Small intestine (tissue), 7 donors: ENCODE measurements around the gene RCL1. TPM values are rescaled to one million over a fixed set of nuclear protein-coding genes. Genes with fewer than 3 reads are reported as not detected.
"Not testable (repeated sequence)": the region's sequence is repeated elsewhere in the genome, so short reads cannot be mapped to it uniquely, and the experiment has no call there.

Experiments
- DNase-seq, 2 donors: peaks; one replicate each; pipeline versions ENCODE4 v3.0.0 to v3.0.0-alpha.2; 2013
- FAIRE-seq: peaks from 2 replicates; lab custom pipeline; 2012; peaks lifted over from hg19 to GRCh38; lab: Jason Lieb, UNC
- H3K27ac ChIP-seq, 3 donors: one replicate each; pipeline ENCODE4 v1.5.1; 2013; ENCODE audit warnings: low read length in 2 of 3, mild to moderate bottlenecking in 2 of 3, control low read depth in 1 of 3, inconsistent platforms in 1 of 3, low read depth in 1 of 3, moderate library complexity in 1 of 3
- H3K27me3 ChIP-seq, 3 donors: one replicate each; pipeline ENCODE4 v1.6.1; 2013; ENCODE audit warnings: low read length in 3 of 3, inconsistent platforms in 1 of 3; ENCODE audit not compliant: control insufficient read depth in 3 of 3, insufficient read depth in 3 of 3
- H3K36me3 ChIP-seq, 3 donors: one replicate each; pipeline ENCODE4 v1.6.1; 2013; ENCODE audit warnings: low read length in 3 of 3, inconsistent platforms in 1 of 3, low read depth in 1 of 3, mild to moderate bottlenecking in 1 of 3, moderate library complexity in 1 of 3; ENCODE audit not compliant: control insufficient read depth in 3 of 3, insufficient read depth in 2 of 3
- H3K4me1 ChIP-seq, 3 donors: one replicate each; pipeline ENCODE4 v1.6.1; 2013; ENCODE audit warnings: low read length in 2 of 3, inconsistent platforms in 1 of 3, low read depth in 1 of 3, mild to moderate bottlenecking in 1 of 3, moderate library complexity in 1 of 3; ENCODE audit not compliant: control insufficient read depth in 3 of 3, insufficient read depth in 2 of 3
- H3K4me3 ChIP-seq, 3 donors: one replicate each; pipeline ENCODE4 v1.5.1; 2013; ENCODE audit warnings: low read length in 3 of 3, control low read depth in 1 of 3, inconsistent platforms in 1 of 3, low read depth in 1 of 3, mild to moderate bottlenecking in 1 of 3, moderate library complexity in 1 of 3
- H3K9me3 ChIP-seq, 2 donors: one replicate each; pipeline ENCODE4 v1.6.1; 2013; ENCODE audit warnings: low read depth in 1 of 2, low read length in 1 of 2; ENCODE audit not compliant: control insufficient read depth in 2 of 2, insufficient read depth in 1 of 2
- WGBS, 3 donors: extraction: QIAGEN DNeasy Blood & Tissue Kit; methylation state at CpG; one replicate each; pipeline ENCODE4 v1.1.7; 2013; 5-methylcytosine and 5-hydroxymethylcytosine counted together
- polyA plus RNA-seq, 4 donors: library from polyadenylated mRNA; stranded (reverse) in 3 of 4; unstranded in 1 of 4; fragments of 200-250 nt in 3 of 4; fragments of 120-200 nt in 1 of 4; gene quantifications; one replicate each; pipeline versions ENCODE4 v1.2.1 to v1.2.3, GENCODE V29; 2013
- donor health status: healthy with polysubstance abuse.
- donor health status: control.
- donor health status: control.
- donor health status: Bipolar disorder and iron deficiency.
- donor health status: healthy.

The RCL1 gene
- polyA plus RNA-seq, 4 donors, result 2.2 to 12.0 (median 8.2) TPM

DNA sequence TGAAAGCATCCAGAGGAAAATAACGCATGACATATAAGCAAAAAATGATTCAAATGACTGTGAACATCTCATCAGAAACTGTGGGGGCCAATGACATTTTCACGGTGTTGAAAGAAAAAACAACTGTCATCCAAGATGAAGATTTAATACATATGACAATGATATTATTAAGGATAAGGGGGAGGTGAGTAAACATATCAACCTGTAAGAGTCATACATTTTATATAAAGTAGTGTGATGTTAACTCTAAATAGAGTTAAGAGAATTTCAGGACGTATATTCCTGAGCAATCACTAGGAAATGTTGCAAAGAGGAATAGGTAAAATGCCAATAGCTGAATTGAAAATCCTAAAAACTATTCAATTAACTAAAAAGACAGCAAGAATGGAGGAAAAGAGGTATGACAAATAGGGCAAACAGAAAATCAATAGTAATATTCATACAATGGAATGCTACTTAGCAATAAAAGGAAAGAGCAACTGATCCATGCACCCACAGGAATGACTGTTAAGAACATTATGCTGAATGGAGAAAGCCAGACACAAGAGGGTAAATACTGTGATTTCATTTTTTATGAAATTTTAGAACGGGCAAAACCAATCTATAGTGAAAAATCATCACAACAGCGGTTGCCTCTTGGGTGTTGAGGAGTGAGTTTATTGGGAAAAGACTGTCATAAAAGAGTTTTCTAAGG is 99.9 kb downstream of the RCL1 start:
- WGBS, 3 donors, result 93 to 95% (median 94%) methylated on average over 5 of the region's 5 CpGs
- Histone ChIP-seq H3K27me3 (no peaks in the 10 kb centered on the region), H3K27ac (no peak overlapping the region), H3K36me3 (no peaks in the 10 kb centered on the region), H3K9me3 (no peaks in the 10 kb centered on the region), H3K4me3 (no peak overlapping the region), H3K4me1 (no peaks in the 10 kb centered on the region)
- no peak for FAIRE-seq
- no peak for DNase-seq

DNA sequence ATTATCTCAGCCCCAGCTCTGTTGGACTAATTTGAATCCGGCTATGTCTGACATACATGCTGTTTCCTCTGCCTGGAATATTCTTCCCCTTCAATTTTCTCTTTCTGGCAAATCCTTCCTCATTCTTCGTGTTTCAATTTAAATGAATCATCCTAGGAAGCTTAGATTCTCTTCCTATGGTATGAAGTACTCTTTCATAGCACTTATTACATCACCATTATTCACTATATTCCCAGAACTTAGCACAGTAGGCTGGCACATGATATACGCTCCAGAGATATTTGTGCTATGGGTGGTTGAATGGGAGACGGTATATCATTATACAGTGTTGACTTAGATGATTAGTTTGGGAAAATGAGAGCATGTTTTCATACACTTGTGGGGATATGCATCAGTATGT is 101.3 kb downstream of the RCL1 start:
- no peak overlapping the region for H3K4me3 ChIP-seq
- no peak for DNase-seq
- H3K27me3 ChIP-seq, result no peaks in the 10 kb centered on the region
- H3K4me1 ChIP-seq, result no peaks in the 10 kb centered on the region
- no peaks in the 10 kb centered on the region for H3K9me3 ChIP-seq
- H3K36me3 ChIP-seq, result no peaks in the 10 kb centered on the region
- H3K27ac ChIP-seq, result no peak overlapping the region
- 88 to 98% (median 91%) methylated on average over 4 of the region's 4 CpGs for WGBS, 3 donors
- no peak for FAIRE-seq

DNA sequence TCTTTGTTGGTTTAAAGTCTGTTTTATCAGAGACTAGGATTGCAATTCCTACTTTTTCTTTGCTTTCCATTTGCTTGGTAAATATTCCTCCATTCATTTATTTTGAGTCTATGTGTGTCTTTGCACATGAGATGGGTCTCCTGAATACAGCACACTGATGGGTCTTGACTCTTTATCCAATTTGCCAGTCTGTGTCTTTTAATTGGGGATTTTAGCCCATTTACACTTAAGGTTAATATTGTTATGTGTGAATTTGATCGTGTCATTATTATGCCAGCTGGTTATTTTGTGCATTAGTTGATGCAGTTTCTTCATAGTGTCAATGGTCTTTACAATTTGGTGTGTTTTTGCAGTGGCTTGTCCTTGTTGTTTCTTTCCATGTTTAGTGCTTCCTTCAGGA is 107.1 kb downstream of the RCL1 start:
- not testable (repeated sequence) for DNase-seq, H3K36me3 ChIP-seq, H3K27ac ChIP-seq, H3K9me3 ChIP-seq, H3K4me3 ChIP-seq, H3K27me3 ChIP-seq, FAIRE-seq, H3K4me1 ChIP-seq
- 95 to 100% (median 100%) methylated on average over 1 of the region's 1 CpG for WGBS, 3 donors

DNA sequence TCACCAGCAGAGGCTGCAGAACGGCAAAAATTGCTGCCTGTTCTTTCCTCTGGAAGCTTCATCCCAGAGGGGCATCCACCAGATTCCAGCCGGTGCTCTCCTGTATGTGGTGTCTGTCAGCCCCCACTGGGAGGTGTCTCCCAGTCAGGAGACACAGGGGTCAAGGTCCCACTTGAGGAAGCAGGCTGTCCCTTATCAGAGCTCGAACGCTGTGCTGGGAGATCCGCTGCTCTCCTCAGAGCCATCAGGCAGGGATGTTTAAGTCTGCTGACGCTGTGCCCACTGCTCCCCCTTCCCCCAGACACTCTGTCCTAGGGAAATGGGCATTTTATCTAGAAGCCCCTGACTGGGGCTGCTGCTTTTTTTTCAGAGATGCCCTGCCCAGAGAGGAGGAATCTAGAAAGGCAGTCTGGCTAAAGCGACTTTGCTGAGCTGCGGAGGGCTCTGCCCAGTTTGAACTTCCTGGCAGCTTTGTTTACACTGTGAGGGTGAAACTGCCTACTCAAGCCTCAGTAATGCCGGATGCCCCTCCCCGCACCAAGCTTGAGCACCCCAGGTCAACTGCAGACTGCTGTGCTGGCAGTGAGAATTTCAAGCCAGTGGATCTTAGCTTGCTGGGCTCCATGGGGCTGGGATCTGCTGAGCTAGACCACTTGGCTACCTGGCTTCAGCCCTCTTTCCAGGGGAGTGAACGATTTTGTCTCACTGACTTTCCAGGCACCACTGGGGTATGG is 108.8 kb downstream of the RCL1 start:
- not testable (repeated sequence) for H3K4me1 ChIP-seq, H3K36me3 ChIP-seq, H3K27me3 ChIP-seq, FAIRE-seq, H3K9me3 ChIP-seq
- Histone ChIP-seq H3K27ac (peak overlapping the region in 1 of 3 donors; percentile 17), H3K4me3 (peak overlapping the region in 2 of 3 donors; percentile 7 to 21)
- peak; percentile 36 to 70 for DNase-seq
- 18 to 40% (median 33%) methylated on average over 11 of the region's 11 CpGs for WGBS, 3 donors

DNA sequence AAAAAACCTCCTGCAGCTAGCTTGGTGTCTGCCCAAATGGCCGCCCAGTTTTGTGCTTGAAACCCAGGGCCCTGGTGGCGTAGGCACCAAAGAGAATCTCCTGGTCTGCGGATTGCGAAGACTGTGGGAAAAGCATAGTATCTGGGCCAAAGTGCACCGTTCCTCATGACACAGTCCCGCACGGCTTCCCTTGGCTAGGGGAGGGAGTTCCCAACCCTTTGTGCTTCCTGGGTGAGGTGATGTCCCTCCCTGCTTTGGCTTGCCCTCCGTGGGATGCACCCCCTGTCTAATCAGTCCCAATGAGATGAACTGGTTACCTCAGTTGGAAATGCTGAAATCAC is 109.4 kb downstream of the RCL1 start:
- FAIRE-seq, result no peak
- Histone ChIP-seq H3K9me3 (no peaks in the 10 kb centered on the region), H3K27ac (no peak overlapping the region), H3K4me1 (no peaks in the 10 kb centered on the region), H3K4me3 (no peak overlapping the region), H3K36me3 (no peaks in the 10 kb centered on the region), H3K27me3 (no peaks in the 10 kb centered on the region)
- DNase-seq, result peak; percentile 12 to 55
- WGBS, 3 donors, result 34 to 77% (median 51%) methylated on average over 8 of the region's 8 CpGs

DNA sequence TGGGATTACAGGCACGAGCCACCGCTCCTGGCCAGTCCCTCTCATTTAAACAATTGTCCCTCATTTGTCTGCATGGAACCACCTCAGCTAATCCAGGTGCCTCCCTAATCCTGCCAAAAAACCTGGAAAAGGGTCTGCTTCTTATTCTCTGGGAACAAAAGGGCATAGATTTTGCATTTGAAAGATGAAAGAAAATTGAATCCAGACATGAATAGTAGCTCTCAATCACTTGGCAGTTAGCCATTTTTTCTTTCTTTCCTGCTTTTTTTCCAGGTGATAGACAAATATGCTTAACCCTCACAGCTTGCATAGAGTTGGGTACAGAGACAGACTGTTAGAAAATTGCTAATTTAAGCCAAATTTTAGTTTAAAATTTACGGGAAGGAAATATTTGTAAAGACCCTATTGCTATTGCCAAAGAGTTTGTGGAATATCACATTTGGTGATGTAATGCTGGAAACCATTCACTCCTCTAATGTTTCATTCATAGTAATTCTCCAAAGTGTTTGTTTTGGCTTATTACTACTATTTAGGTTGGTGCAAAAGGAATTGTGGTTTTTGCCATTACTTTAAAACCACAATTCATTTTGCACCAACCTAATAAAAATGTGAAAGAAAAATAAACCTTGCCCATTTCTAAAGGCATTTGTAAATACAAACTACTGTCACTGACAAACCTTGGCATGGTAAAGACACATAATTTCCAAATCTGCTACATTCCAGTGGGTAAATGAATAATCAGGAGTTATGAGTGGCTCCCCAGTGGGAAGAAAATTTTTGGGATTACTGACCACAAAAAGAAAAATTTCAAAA is 111.8 kb downstream of the RCL1 start:
- no peak overlapping the region for H3K27ac ChIP-seq
- H3K4me3 ChIP-seq, result no peak overlapping the region
- WGBS, 3 donors, result 85 to 95% (median 89%) methylated on average over 3 of the region's 3 CpGs
- H3K9me3 ChIP-seq, result no peaks in the 10 kb centered on the region
- H3K27me3 ChIP-seq, result no peaks in the 10 kb centered on the region
- FAIRE-seq (no peak), DNase-seq (no peak)
- H3K36me3 ChIP-seq, result no peaks in the 10 kb centered on the region
- H3K4me1 ChIP-seq, result no peaks in the 10 kb centered on the region

DNA sequence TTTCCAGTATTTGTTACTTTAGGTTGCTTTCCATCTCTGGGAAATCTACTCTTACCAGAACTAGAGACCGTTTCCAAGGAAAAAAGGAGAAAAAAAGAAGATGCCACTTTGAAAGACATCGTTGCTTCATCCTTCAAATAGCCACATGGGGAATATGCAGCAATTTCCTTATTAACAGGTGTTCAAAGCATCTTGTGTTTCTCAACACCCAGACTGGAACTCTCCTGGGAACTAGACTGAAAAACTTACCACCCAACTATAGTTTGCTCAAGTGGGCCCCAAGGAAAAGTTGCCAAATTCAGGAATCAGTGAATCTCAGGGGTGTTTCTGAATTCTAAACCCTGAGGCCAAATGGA is 112.4 kb downstream of the RCL1 start:
- FAIRE-seq (no peak), DNase-seq (no peak)
- no peaks in the 10 kb centered on the region for H3K36me3 ChIP-seq
- H3K27me3 ChIP-seq, result no peaks in the 10 kb centered on the region
- H3K4me1 ChIP-seq, result no peaks in the 10 kb centered on the region
- H3K4me3 ChIP-seq, result no peak overlapping the region
- no peak overlapping the region for H3K27ac ChIP-seq
- no peaks in the 10 kb centered on the region for H3K9me3 ChIP-seq
- WGBS, 3 donors, result 78 to 84% (median 82%) methylated on average over 2 of the region's 2 CpGs
